PC-3 (cell line): ENCODE results near the gene BUD31. TPM values are rescaled to one million over a fixed set of nuclear protein-coding genes. Genes with fewer than 3 reads are reported as not detected.

ENCODE experiments used
- ATAC-seq: fragments of 200-7000 bp; cut with Tn5 transposase; 2 replicates; pipeline ENCODE4 v1.9.1; 2020; ENCODE audit warnings: mild to moderate bottlenecking, moderate library complexity
- BruUV-seq: library from RNA; stranded (reverse); fragments of 400-500 nt; replicated peaks from 2 replicates; lab custom pipeline; 2021; lab: Mats Ljungman, UMichigan
- CTCF ChIA-PET: fragments of 300-600 bp; sonication (Branson Sonifier 250); formaldehyde crosslinking; loops from one replicate; lab custom pipeline; 2022; ENCODE audit warnings: antibody characterized with exemption; lab: Charles Lee
- POLR2A ChIA-PET: fragments of 300-600 bp; sonication (Branson Sonifier 250); formaldehyde crosslinking; loops from one replicate; lab custom pipeline; 2022; ENCODE audit warnings: antibody characterized with exemption; ENCODE audit not compliant: unreplicated experiment; lab: Charles Lee
- DNase-seq: peaks from one replicate; pipeline ENCODE4 v3.0.0-alpha.2; 2015
- H2AFZ ChIP-seq: fragments of 300-600 bp; sonication (generic); 2 replicates; pipeline ENCODE4 v1.6.0; 2016; ENCODE audit warnings: antibody characterized with exemption, low read length
- H3F3A ChIP-seq: fragments of 300-600 bp; sonication (generic); one replicate; pipeline ENCODE4 v1.6.0; 2017; ENCODE audit warnings: antibody characterized with exemption, low read length, control low read depth, mild to moderate bottlenecking; ENCODE audit not compliant: unreplicated experiment
- H3K27ac ChIP-seq: fragments of 300-600 bp; sonication (generic); 2 replicates; pipeline ENCODE4 v1.5.1; 2016; ENCODE audit warnings: mild to moderate bottlenecking, low read length
- H3K27me3 ChIP-seq: fragments of 300-600 bp; sonication (generic); 2 replicates; pipeline ENCODE4 v1.6.1; 2016; ENCODE audit warnings: low read length, mixed read lengths
- H3K36me3 ChIP-seq: fragments of 300-600 bp; sonication (generic); 2 replicates; pipeline ENCODE4 v1.6.1; 2016; ENCODE audit warnings: low read depth, mixed run types, low read length, mixed read lengths
- H3K4me1 ChIP-seq: fragments of 300-600 bp; sonication (generic); 2 replicates; pipeline ENCODE4 v1.5.1; 2016; ENCODE audit warnings: low read length; ENCODE audit not compliant: insufficient read depth
- H3K4me2 ChIP-seq: fragments of 300-600 bp; sonication (generic); 2 replicates; pipeline ENCODE4 v1.6.0; 2016; ENCODE audit warnings: low read length
- H3K4me3 ChIP-seq: fragments of 300-600 bp; sonication (generic); 2 replicates; pipeline ENCODE4 v1.5.1; 2016; ENCODE audit warnings: mild to moderate bottlenecking, low read length, mixed read lengths
- H3K79me2 ChIP-seq: fragments of 300-600 bp; sonication (generic); 2 replicates; pipeline ENCODE4 v1.6.1; 2017; ENCODE audit warnings: low read length, mixed read lengths
- H3K9ac ChIP-seq: fragments of 300-600 bp; sonication (generic); 2 replicates; pipeline ENCODE4 v1.6.0; 2016; ENCODE audit warnings: mild to moderate bottlenecking, low read length
- H3K9me2 ChIP-seq: fragments of 300-600 bp; sonication (generic); replicated peaks from 2 replicates; pipeline ENCODE4 v1.6.1; 2016; ENCODE audit warnings: mixed run types, low read length, mixed read lengths
- H3K9me3 ChIP-seq: fragments of 300-600 bp; sonication (generic); 2 replicates; pipeline ENCODE4 v1.6.1; 2016; ENCODE audit warnings: low read length, mixed read lengths
- H4K20me1 ChIP-seq: fragments of 300-600 bp; sonication (generic); 2 replicates; pipeline ENCODE4 v1.6.1; 2016; ENCODE audit warnings: low read length, mixed read lengths
- EZH2 ChIP-seq: fragments of 300-600 bp; sonication (generic); IDR thresholded peaks from one replicate; pipeline ENCODE4 v1.6.1; 2017; ENCODE audit warnings: antibody characterized with exemption, mild to moderate bottlenecking, low read length; ENCODE audit not compliant: unreplicated experiment
- EZH2phosphoT487 ChIP-seq: fragments of 300-600 bp; sonication (generic); IDR thresholded peaks from 2 replicates; pipeline ENCODE4 v1.6.1; 2018; ENCODE audit warnings: mild to moderate bottlenecking, antibody characterized with exemption, low read length, borderline replicate concordance
- intact Hi-C: fragments of 100-400 bp; cut with micrococcal nuclease; formaldehyde crosslinking; loops from 2 replicates; pipeline ENCODE4 v1.9.0; 2023
- total RNA-seq: library from RNA; depleted of rRNA; stranded (reverse); fragments of >200 nt; gene quantifications from 2 replicates; pipeline ENCODE4 v1.2.3, GENCODE V29; 2014
- TF ChIP-seq, protein P1 (sequence below): fragments of 300-600 bp; sonication (generic); conservative IDR thresholded peaks from 2 replicates; pipeline ENCODE4 v1.5.1; 2017; ENCODE audit warnings: antibody characterized with exemption, low read depth, mild to moderate bottlenecking, low read length

Gene BUD31
- total RNA-seq, 1 experiment from 2014 or later, result 144 TPM

DNA sequence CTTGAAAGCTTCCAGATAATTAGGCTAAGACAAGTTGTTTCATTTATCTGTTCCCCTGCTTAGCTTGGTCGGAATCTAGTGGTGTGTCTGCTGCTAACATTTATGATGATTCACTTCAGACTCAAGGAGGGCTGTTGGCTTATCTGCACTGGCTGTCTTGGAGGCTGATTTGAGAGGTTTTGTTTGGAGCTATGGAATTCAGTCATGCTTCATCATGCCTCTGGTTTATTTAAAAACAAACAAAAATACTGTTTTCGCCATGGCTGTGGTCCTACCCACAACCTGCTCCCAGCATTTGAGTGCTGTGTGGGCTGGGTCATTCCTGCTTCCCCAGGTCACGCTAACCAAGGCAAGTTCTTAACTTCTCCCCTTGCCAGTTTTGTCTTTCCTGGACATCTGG, 46.0 kb upstream of the BUD31 start:
- intact Hi-C loops, result no loop called here
- BruUV-seq, result no TSS peak
- ATAC-seq, result no peak
- no peaks in the 10 kb centered on the region for H3K79me2 ChIP-seq
- no peak overlapping the region for H3K9ac ChIP-seq
- no peak overlapping the region for H3K4me2 ChIP-seq
- no peaks in the 10 kb centered on the region for H3K27me3 ChIP-seq
- H3F3A ChIP-seq, result no peaks in the 10 kb centered on the region
- H3K9me2 ChIP-seq, result no peaks in the 10 kb centered on the region
- no peak overlapping the region for H2AFZ ChIP-seq
- H4K20me1 ChIP-seq, result no peaks in the 10 kb centered on the region
- H3K27ac ChIP-seq, result no peak overlapping the region
- H3K4me3 ChIP-seq, result no peak overlapping the region
- H3K9me3 ChIP-seq, result no peaks in the 10 kb centered on the region
- DNase-seq, result no peak
- H3K4me1 ChIP-seq, result no peaks in the 10 kb centered on the region
- POLR2A ChIA-PET, result interaction anchor here (0.6 kb wide), 1 partner anchor 11 kb away, joined by 7 read pairs; no protein-coding TSS in a partner anchor
- H3K36me3 ChIP-seq, result peaks cover 48% of the 10 kb centered on the region
- CTCF ChIA-PET, result no interaction called here
- no peak for TF ChIP-seq EZH2
- TF ChIP-seq EZH2phosphoT487, result no peak
- TF ChIP-seq, protein P1, sequence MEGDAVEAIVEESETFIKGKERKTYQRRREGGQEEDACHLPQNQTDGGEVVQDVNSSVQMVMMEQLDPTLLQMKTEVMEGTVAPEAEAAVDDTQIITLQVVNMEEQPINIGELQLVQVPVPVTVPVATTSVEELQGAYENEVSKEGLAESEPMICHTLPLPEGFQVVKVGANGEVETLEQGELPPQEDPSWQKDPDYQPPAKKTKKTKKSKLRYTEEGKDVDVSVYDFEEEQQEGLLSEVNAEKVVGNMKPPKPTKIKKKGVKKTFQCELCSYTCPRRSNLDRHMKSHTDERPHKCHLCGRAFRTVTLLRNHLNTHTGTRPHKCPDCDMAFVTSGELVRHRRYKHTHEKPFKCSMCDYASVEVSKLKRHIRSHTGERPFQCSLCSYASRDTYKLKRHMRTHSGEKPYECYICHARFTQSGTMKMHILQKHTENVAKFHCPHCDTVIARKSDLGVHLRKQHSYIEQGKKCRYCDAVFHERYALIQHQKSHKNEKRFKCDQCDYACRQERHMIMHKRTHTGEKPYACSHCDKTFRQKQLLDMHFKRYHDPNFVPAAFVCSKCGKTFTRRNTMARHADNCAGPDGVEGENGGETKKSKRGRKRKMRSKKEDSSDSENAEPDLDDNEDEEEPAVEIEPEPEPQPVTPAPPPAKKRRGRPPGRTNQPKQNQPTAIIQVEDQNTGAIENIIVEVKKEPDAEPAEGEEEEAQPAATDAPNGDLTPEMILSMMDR, result no peak

DNA sequence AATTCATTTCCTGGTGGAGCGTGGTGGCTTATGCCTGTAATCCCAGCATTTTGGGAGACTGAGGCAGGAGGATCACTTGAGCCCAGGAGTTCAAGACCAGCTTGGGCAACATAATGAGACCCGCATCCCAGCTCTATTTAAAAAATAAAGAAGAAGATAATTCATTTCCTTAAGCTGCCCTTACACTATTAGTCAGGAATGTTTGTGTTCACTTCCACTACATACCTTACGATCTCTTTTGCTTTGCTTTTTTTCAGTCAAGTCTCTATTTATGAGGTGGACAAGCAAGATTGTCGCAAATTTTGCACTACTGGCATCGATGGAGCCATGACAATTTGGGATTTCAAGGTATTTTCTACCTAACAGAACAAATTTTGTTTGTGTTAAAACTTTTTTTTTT, 45.5 kb upstream of the BUD31 start:
- H3K4me3 ChIP-seq, result no peak overlapping the region
- no peak overlapping the region for H3K4me2 ChIP-seq
- H3K9me2 ChIP-seq, result no peaks in the 10 kb centered on the region
- no peak for ATAC-seq
- BruUV-seq, result no TSS peak
- H3K4me1 ChIP-seq, result no peaks in the 10 kb centered on the region
- H3F3A ChIP-seq, result no peaks in the 10 kb centered on the region
- ChIA-PET CTCF (no interaction called here), POLR2A (no interaction called here)
- no peak overlapping the region for H2AFZ ChIP-seq
- peaks cover 48% of the 10 kb centered on the region for H3K36me3 ChIP-seq
- H3K79me2 ChIP-seq, result no peaks in the 10 kb centered on the region
- intact Hi-C loops, result no loop called here
- no peak overlapping the region for H3K9ac ChIP-seq
- DNase-seq, result no peak
- TF ChIP-seq EZH2, result no peak
- TF ChIP-seq, protein P1, result no peak
- no peak for TF ChIP-seq EZH2phosphoT487
- H3K27ac ChIP-seq, result no peak overlapping the region
- no peaks in the 10 kb centered on the region for H4K20me1 ChIP-seq
- H3K9me3 ChIP-seq, result no peaks in the 10 kb centered on the region
- no peaks in the 10 kb centered on the region for H3K27me3 ChIP-seq

DNA sequence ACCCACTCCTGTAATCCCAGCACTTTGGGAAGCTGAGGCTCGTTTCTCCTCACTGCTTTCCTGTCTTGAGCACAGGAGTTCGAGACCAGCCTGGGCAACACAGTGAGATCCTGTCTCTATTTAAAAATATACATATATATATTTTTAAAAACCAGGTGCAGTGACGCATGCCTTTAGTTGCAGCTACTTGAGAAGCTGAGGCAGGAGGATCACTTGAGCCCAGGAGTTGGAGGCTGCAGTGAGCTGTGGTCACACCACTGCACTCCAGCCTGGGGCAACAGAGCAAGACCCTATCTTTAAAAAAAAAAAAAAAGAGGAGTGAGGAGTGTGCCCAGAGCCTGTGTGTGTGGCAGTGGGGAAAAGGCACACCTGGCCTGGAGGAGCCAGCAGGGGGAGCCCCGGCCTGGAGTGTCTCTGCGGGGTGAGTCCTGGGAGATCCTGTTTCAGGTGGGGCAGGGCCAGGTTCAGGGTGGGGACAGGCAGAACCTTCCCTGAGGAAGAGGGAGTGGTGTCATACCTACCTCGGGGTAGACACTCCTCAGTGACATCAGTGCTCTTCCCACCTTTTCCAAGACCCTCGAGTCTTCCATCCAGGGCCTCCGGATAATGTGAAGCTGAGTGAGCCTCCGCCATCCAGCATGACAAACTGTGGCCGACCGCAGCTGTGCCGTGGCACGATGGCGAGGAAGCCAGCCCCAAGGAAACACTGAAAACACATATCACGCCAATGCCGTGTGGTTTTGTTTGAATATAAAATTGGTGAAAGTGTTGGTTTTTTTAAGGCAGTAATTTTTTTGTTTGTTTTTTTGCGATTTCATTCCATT, 43.2 kb upstream of the BUD31 start:
- no peaks in the 10 kb centered on the region for H3K4me1 ChIP-seq
- no peak for TF ChIP-seq EZH2phosphoT487
- TF ChIP-seq, protein P1, result peak; percentile 68
- H3K79me2 ChIP-seq, result no peaks in the 10 kb centered on the region
- no peak overlapping the region for H2AFZ ChIP-seq
- peak; percentile 79 for ATAC-seq
- no peak overlapping the region for H3K9ac ChIP-seq
- CTCF ChIA-PET, result no interaction called here
- no peaks in the 10 kb centered on the region for H3K9me3 ChIP-seq
- no TSS peak for BruUV-seq
- H3K4me3 ChIP-seq, result no peak overlapping the region
- no peak overlapping the region for H3K27ac ChIP-seq
- H3K9me2 ChIP-seq, result no peaks in the 10 kb centered on the region
- POLR2A ChIA-PET, result no interaction called here
- peak; percentile 49 for DNase-seq
- intact Hi-C loops, result no loop called here
- H3F3A ChIP-seq, result no peaks in the 10 kb centered on the region
- peaks cover 40% of the 10 kb centered on the region for H3K36me3 ChIP-seq
- no peaks in the 10 kb centered on the region for H4K20me1 ChIP-seq
- H3K27me3 ChIP-seq, result no peaks in the 10 kb centered on the region
- no peak overlapping the region for H3K4me2 ChIP-seq
